ENCODE results near the gene SH2D3A. TPM values are rescaled to one million over a fixed set of nuclear protein-coding genes. Genes with fewer than 3 reads are reported as not detected.

SH2D3A gene
- total RNA-seq: 98.3 and 129 TPM in 2 replicates

DNA sequence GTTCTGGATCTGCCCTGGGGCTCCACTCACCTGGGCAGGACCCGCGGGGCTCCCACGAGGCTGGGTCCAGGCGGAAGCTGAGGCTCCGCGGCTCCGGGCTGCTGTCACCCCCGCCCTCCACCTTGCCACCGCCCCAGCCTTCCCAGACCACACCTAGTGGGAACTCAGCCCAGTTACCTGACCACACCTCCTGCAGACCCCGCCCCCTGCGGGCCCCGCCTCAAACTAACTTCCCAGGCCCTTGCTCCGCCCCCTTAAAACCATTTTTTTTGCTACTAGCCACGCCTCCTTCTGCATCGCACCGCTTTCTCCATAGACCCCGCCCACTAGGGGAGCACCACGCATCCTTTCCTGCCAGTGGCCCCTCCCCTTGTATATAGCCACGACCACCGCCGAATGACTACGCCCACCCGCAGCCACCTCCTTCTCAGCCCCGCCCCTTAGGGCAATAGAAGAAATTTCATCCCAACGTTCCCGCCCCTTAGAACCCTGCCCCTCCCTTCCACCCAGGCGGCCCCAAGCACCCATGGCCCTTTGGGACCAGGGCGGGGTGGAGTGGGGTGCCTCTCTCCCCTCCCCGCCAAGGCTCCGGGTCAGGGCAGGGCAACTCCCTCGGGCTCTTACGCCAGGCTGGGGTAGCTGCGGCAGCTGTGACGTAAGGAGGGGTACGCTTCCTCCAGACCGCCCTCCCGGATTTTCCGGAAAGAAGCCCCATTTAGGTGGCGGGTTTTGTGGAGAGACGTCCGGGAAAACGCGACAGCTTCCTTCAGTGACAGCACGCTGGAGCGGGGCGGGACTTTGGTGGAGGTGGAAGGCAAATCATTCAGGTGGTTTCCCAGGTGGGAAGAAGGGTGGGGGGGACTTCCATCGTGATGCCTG is at the start of gene SH2D3A:
TSS of gene SH2D3A (minus strand) at position 79 of the 879 bp plus-strand sequence. CDS start 3,687 bp downstream, outside the sequence.

DNA sequence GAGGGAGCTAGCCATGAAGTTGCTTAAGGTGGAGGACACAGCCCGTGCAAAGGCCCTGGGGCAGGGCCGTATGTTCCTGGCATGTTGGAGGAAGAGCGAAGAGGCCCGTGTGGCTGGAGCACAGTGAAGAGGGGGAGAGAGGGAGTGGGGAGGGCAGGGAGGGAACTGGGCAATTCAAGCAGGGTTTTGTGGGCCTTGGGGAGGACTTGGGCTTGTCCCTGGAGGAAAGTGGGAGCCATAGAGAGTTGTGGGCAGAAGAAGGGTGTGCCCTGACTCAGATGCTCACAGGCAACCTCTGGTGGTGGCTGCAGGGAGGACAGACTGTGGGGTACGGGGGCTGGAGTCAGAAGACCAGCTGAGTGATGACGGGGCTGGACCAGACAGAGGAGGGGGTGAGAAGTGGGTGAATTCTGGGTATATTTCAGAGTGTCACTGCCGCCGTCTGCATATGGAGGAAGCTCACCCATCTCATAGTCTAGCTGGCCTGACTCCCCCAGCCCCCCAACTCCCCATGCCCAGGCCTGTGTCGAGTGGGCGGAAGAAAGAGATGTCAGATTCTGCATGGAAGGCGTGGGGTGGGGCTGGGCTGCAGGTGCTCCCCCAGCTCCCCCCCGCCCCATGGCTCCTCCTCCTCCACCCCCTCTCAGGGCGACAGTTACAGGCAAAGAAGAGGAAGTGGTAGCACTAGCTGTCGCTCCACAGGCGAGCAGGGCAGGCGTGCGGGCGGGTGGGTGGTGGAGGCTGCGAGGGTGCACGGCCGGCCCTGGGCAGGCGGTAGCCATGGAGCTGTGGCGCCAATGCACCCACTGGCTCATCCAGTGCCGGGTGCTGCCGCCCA is 5.0 kb upstream of the SH2D3A start, which contains the start of gene VAV1:
TSS of gene VAV1 (plus strand) at position 681 of the 838 bp plus-strand sequence. CDS start at position 781, 100 bp downstream.

DNA sequence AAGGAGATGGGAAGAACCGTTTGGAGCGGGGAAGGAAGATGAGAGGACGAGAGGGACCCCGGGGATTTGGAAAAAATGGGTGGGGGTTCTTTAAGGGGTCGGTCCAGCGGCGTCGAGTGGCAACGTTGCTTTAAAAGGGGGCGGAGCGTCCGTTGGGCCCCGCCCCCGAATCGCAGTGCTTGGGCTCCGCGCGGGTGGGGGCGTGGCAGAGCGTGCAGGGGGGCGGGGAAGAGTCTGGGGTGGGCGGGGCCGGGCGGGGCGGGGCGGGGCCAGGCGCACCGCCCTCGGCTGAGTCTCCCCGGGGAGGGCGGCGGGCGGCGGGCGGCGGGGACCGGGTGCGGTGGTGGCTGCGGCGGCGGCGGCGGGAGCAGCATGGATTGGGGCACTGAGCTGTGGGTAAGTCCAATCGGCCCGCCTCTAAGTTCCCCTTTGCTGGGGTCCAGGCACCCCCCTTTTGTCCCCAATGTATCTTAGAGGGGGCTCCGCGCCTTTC is 27.8 kb downstream of the SH2D3A start, which contains the start of gene TRIP10:
TSS of gene TRIP10 (plus strand) at position 291 of the 493 bp plus-strand sequence. CDS start at position 373, 82 bp downstream.

DNA sequence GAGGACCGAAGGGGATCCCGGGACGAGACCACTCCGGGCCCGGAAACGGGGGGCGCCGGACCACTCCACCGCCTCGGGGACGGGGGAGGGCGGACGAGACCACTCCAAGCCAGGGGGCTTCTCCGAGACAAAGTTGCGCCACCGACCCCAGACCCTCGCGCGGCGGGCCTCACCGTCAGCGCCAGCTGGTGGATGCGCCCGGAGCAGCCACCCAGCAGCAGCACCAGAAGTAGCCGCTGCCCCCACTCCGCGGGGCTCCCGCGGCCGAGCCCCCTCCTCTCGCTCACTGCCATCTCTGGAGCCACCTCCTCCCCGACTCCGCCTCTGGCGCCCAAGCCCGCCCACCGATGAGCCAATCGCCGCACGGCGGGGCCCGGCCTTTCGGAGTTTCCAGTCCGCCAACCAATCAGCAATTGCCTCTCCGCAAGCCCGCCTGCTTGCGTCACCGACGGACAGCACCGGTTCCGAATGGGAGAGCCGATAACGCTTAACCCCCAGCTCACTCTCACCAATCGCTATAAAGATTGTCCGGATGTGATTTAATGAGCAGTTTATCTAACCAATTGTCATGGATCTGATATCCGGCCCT is 29.9 kb downstream of the SH2D3A start, which contains the start of gene GPR108:
TSS of gene GPR108 (minus strand) at position 297 of the 589 bp plus-strand sequence. CDS start at position 293, 4 bp downstream.

DNA sequence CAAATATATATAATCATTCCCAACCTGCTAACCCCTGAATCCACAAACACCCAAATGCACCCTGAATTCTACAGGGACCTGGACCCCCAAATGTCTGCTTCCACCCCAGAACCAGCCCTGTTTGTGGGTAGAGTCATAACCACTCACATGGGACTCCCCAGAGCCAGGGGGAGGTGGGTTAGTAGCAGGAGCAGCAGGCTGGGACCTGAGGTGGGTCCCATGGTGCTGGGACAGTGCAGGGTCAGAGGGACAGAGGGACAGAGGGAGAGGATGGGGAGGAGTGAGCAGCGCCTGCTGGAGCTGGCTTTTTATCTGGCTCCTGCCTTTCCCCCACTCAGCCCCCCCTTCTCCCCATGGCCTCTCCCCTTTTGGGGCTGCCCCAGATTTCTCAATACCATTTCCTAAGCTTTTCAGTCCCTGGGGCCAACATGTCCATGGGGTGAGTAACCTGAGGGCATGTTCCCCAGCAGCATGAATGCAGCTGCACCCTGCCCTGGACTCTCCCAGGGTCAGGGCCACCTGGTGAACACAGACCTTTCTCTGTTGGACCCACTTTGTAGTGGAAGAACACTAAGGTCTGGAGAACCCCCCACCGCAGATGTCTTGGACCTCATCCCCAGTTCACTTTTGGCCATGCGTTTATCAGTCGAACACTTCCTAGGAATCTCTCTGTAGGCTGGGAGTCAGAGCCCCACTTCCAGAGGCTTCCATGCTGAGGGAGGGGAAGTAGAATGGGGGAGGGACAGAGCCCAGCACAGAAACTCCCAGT is 46.7 kb downstream of the SH2D3A start, which contains the start of gene C3:
TSS of gene C3 (minus strand) at position 282 of the 769 bp plus-strand sequence. CDS start at position 221, 61 bp downstream.

Other genes starting within 250 kb of the SH2D3A start
- 11.3 and 14.9 TPM in 2 replicates for gene TNFSF9, start 236.4 kb downstream of the SH2D3A start, total RNA-seq
- gene CD70, start 176.3 kb downstream of the SH2D3A start, total RNA-seq: 25.8 TPM in 1 of 2 replicates, not detected in the other
- under 0.01 TPM in 1 of 2 replicates, not detected in the other for gene TNFSF14, start 97.3 kb downstream of the SH2D3A start, total RNA-seq
- 5.1 and 32.8 TPM in 2 replicates for gene C3, start 46.8 kb downstream of the SH2D3A start, total RNA-seq
- 68.4 and 73.7 TPM in 2 replicates for gene GPR108, start 29.9 kb downstream of the SH2D3A start, total RNA-seq
- gene TRIP10, start 27.8 kb downstream of the SH2D3A start, total RNA-seq: 69.4 and 77.4 TPM in 2 replicates
- gene VAV1, start 5.3 kb upstream of the SH2D3A start, total RNA-seq: 1.7 and 2.3 TPM in 2 replicates
- not detected in 2 replicates for gene ADGRE1, start 120.1 kb upstream of the SH2D3A start, total RNA-seq

All from tracheal epithelial cell (primary cell).